Measurements from ENCODE around the gene MRI1. TPM values are rescaled to one million over a fixed set of nuclear protein-coding genes. Genes with fewer than 3 reads are reported as not detected.

Gene MRI1
- total RNA-seq, 1 experiment from 2014 or later: 19.5 TPM

GRCh38 chr19:13795595-13796300 is 31.4 kb downstream of the MRI1 start:
- Histone ChIP-seq H3K9me3 (ENCODE audit: control insufficient read depth, insufficient read depth, low read depth, low read length) (no peaks in the 10 kb centered on the region), H3K27ac (ENCODE audit: low read length) (peak overlapping the region; percentile 83), H3K36me3 (ENCODE audit: control insufficient read depth, insufficient read depth, low read length) (no peaks in the 10 kb centered on the region; the same call in 1 of the 2 replicates), H3K27me3 (ENCODE audit: control insufficient read depth, insufficient read depth, low read length) (no peaks in the 10 kb centered on the region), H3K4me3 (ENCODE audit: low read depth in 2 of 2, low read length in 2 of 2) (peak overlapping the region; percentile 68 to 74), H3K4me1 (ENCODE audit: control insufficient read depth, insufficient read depth, low read length) (peaks cover 17% of the 10 kb centered on the region)
- TF ChIP-seq POLR2AphosphoS5 (IDR thresholded peaks at IDR 0.05; ENCODE audit: low read depth, low read length) (no peak), REST (IDR thresholded peaks at IDR 0.05; ENCODE audit: insufficient read depth in 1 of 2, low read depth in 2 of 2, low read length in 1 of 2) (no peak), CTCF (IDR thresholded peaks at IDR 0.05) (no peak), SIN3A (IDR thresholded peaks at IDR 0.05; ENCODE audit: borderline replicate concordance, insufficient read depth, low read depth, low read length) (no peak; the same call in 1 of the 2 replicates), TCF7L2 (IDR thresholded peaks at IDR 0.05; ENCODE audit: low read depth, low read length) (no peak)
- DNase-seq (ENCODE audit: low read depth, low spot score): no peak
- intact Hi-C loops (cut with micrococcal nuclease; ENCODE audit: unreplicated experiment): no loop called here
- peak; percentile 43 for ATAC-seq
- ChIA-PET POLR2A (interaction anchor here (0.6 kb wide), 2 partner anchors 67 to 616 kb away, joined by 5 to 12 read pairs; no protein-coding TSS in a partner anchor), CTCF (no interaction called here)
- BruUV-seq (replicated peaks): no TSS peak
- in situ Hi-C loops (cut with HindIII; ENCODE audit: low pct_unique_long_range_greater_than_20kb, low sequenced_read_pairs): no loop called here

- Histone ChIP-seq H3K36me3 (ENCODE audit: control insufficient read depth, insufficient read depth, low read length) (no peaks in the 10 kb centered on the region; the same call in 1 of the 2 replicates), H3K27me3 (ENCODE audit: control insufficient read depth, insufficient read depth, low read length) (no peaks in the 10 kb centered on the region), H3K9me3 (ENCODE audit: control insufficient read depth, insufficient read depth, low read depth, low read length) (no peaks in the 10 kb centered on the region), H3K4me3 (ENCODE audit: low read depth in 2 of 2, low read length in 2 of 2) (peak overlapping the region; percentile 68 to 74), H3K4me1 (ENCODE audit: control insufficient read depth, insufficient read depth, low read length) (peaks cover 17% of the 10 kb centered on the region), H3K27ac (ENCODE audit: low read length) (peak overlapping the region; percentile 83)
- in situ Hi-C loops (cut with HindIII; ENCODE audit: low pct_unique_long_range_greater_than_20kb, low sequenced_read_pairs) (no loop called here), intact Hi-C loops (cut with micrococcal nuclease; ENCODE audit: unreplicated experiment) (no loop called here)
- ATAC-seq (peak; percentile 66), DNase-seq (ENCODE audit: low read depth, low spot score) (no peak)
- CTCF ChIA-PET: interaction anchor here (0.6 to 0.7 kb wide), 2 partner anchors 16 to 76 kb away, joined by 3 to 5 read pairs; no protein-coding TSS in a partner anchor
- no peak for TF ChIP-seq SIN3A (IDR thresholded peaks at IDR 0.05; ENCODE audit: borderline replicate concordance, insufficient read depth, low read depth, low read length)
- no peak for TF ChIP-seq REST (IDR thresholded peaks at IDR 0.05; ENCODE audit: insufficient read depth in 1 of 2, low read depth in 2 of 2, low read length in 1 of 2)
- TF ChIP-seq TCF7L2 (IDR thresholded peaks at IDR 0.05; ENCODE audit: low read depth, low read length): no peak
- TF ChIP-seq POLR2AphosphoS5 (IDR thresholded peaks at IDR 0.05; ENCODE audit: low read depth, low read length): no peak
- TF ChIP-seq CTCF (IDR thresholded peaks at IDR 0.05): no peak
- no TSS peak for BruUV-seq (replicated peaks)
- POLR2A ChIA-PET: interaction anchor here (0.5 to 1.1 kb wide), 3 partner anchors 31 to 67 kb away, joined by 3 to 14 read pairs (median 12); no protein-coding TSS in a partner anchor
Measured at GRCh38 chr19:13796301-13797057, 32.2 kb downstream of the MRI1 start.
